ENCODE measurements around the gene HOMER2. TPM values are rescaled to one million over a fixed set of nuclear protein-coding genes. Genes with fewer than 3 reads are reported as not detected.

The HOMER2 gene
- total and polyA plus RNA-seq, 2 of the 4 experiments (the other 2 are of a cell fraction): 0.54 to 0.79 TPM

GRCh38 chr15:82810061-82810889, 142.2 kb downstream of the HOMER2 start:
- peak overlapping the region; percentile 99 for H2AFZ ChIP-seq (replicated peaks; ENCODE audit: low read length, poor library complexity)
- H3K9me3 ChIP-seq (ENCODE audit: control insufficient read depth, insufficient read depth, low read length): no peaks in the 10 kb centered on the region
- 0% methylated on average over 37 of the region's 81 CpGs; no CpG with 5 or more reads in 1 of the 2 experiments for WGBS, 2 experiments (ENCODE audit: extremely low coverage in 2 of 2, insufficient read length in 1 of 2)
- H4K91ac ChIP-seq (ENCODE audit: insufficient read depth, low read depth, low read length): no peak overlapping the region; the same call in 1 of the 2 replicates
- 0 out of 2 replicates have a peak, but pooled peaks cover 5% of the 10 kb centered on the region for H3K9me1 ChIP-seq (ENCODE audit: insufficient read depth, low read length)
- H2AK5ac ChIP-seq (ENCODE audit: low read depth, low read length): no peak overlapping the region
- H3K4me3 ChIP-seq (ENCODE audit: insufficient read depth, low read depth, low read length): peak overlapping the region; percentile 88
- peak overlapping the region; percentile 72 for H3K56ac ChIP-seq (ENCODE audit: extremely low read depth, insufficient read depth, low read length)
- H3K4me2 ChIP-seq (ENCODE audit: low read depth, low read length): peak overlapping the region; percentile 92
- in situ Hi-C loops (cut with MboI; ENCODE audit: low sequenced_read_pairs) (loop anchor here (10.0 kb wide), 1 partner anchor 55 kb away; no protein-coding TSS in a partner anchor), intact Hi-C loops (cut with micrococcal nuclease) (loop anchor here (5.0 kb wide), 1 partner anchor 192 kb away; no protein-coding TSS in a partner anchor), dilution Hi-C loops (cut with HindIII; ENCODE audit: low sequenced_read_pairs, unreplicated experiment) (no loop called here)
- H2AK9ac ChIP-seq (replicated peaks; ENCODE audit: low read depth, low read length, poor library complexity): peak overlapping the region; percentile 97
- H2BK20ac ChIP-seq (ENCODE audit: low read depth, low read length): no peak overlapping the region
- peak overlapping the region; percentile 75 for H4K5ac ChIP-seq (ENCODE audit: low read depth, low read length)
- POLR2A ChIA-PET (ENCODE audit: unreplicated experiment): interaction anchor here (0.6 kb wide), 1 partner anchor 60 kb away, joined by 3 read pairs; no protein-coding TSS in a partner anchor
- DNase-seq (peak; percentile 50), ATAC-seq (ENCODE audit: low read depth) (peak; percentile 42)
- H2BK5ac ChIP-seq (ENCODE audit: low read depth, low read length, poor library complexity, severe bottlenecking): peak overlapping the region; percentile 96
- peaks cover 7% of the 10 kb centered on the region; the same call in 1 of the 2 replicates for H4K20me1 ChIP-seq (ENCODE audit: insufficient read depth, low read length)
- BruUV-seq (replicated peaks): no TSS peak
- H2BK15ac ChIP-seq (ENCODE audit: low read depth, low read length): no peak overlapping the region
- peak overlapping the region; percentile 66 for H3K18ac ChIP-seq (ENCODE audit: low read depth, low read length)
- peak overlapping the region; percentile 86 for H3K9ac ChIP-seq (ENCODE audit: low read depth, low read length)
- peaks cover 11% of the 10 kb centered on the region for H3K36me3 ChIP-seq (ENCODE audit: control insufficient read depth, insufficient read depth, low read length)
- peak overlapping the region; percentile 92 for H3K27ac ChIP-seq (ENCODE audit: insufficient read depth, low read length)
- H3K23ac ChIP-seq (ENCODE audit: low read depth, low read length): peak overlapping the region; percentile 88; the same call in 1 of the 2 replicates
- peaks cover 16 to 24% of the 10 kb centered on the region in 2 experiments for H3K79me1 ChIP-seq (ENCODE audit: low read depth in 1 of 2, low read length in 2 of 2)
- peak overlapping the region; percentile 82 for H3K4ac ChIP-seq (ENCODE audit: low read depth, low read length)
- CTCF ChIA-PET: no interaction called here
- TF ChIP-seq SMC3 (IDR thresholded peaks at IDR 0.05; ENCODE audit: low read depth, low read length): no peak
- TF ChIP-seq CEBPB (IDR thresholded peaks at IDR 0.05; ENCODE audit: low read depth, low read length): peak; percentile 73
- peak; percentile 15; the same call in 1 of the 2 replicates for TF ChIP-seq MAFK (IDR thresholded peaks at IDR 0.05; ENCODE audit: low read depth, low read length)
- H2BK120ac ChIP-seq (ENCODE audit: low read depth, low read length): peak overlapping the region; percentile 54
- H4K8ac ChIP-seq (ENCODE audit: low read depth in 2 of 2, low read length in 2 of 2): peak overlapping the region in 1 of 2 experiments; percentile 45; a peak in 3 of 4 replicates
- no peaks in the 10 kb centered on the region for H3K4me1 ChIP-seq (ENCODE audit: control insufficient read depth, insufficient read depth, low read length)
- H3K14ac ChIP-seq (replicated peaks; ENCODE audit: low read depth, low read length): peak overlapping the region; percentile 81; the same call in 1 of the 2 replicates
- no peaks in the 10 kb centered on the region for H3K27me3 ChIP-seq (ENCODE audit: control insufficient read depth, insufficient read depth, low read length)
